Measurements from ENCODE around the gene CAMK4.

GRCh38 chr5:111401906-111402305, 177.7 kb downstream of the CAMK4 start:
- TF ChIP-seq ZNF416 (tag by site-specific recombination; IDR thresholded peaks at IDR 0.05) (no peak), CTCF (tag by site-specific recombination; IDR thresholded peaks at IDR 0.05) (no peak), ZBTB11 (tag by site-specific recombination; conservative IDR thresholded peaks at IDR 0.05; ENCODE audit: low read depth) (no peak), IKZF3 (tag by site-specific recombination; IDR thresholded peaks at IDR 0.05) (no peak), ZNF280D (tag by site-specific recombination; IDR thresholded peaks at IDR 0.05) (no peak), ZNF549 (tag by site-specific recombination; IDR thresholded peaks at IDR 0.05) (no peak), ZNF423 (tag by site-specific recombination; IDR thresholded peaks at IDR 0.05) (no peak), REST (tag by site-specific recombination; IDR thresholded peaks at IDR 0.05) (no peak), ZNF530 (tag by site-specific recombination; IDR thresholded peaks at IDR 0.05; ENCODE audit: low read depth) (no peak), ZNF19 (tag by site-specific recombination; IDR thresholded peaks at IDR 0.05; ENCODE audit: low read depth) (no peak), ZBTB7A (tag by site-specific recombination; IDR thresholded peaks at IDR 0.05; ENCODE audit: low read depth) (no peak)

All from HEK293 (cell line).